Smooth muscle cell (in vitro differentiated cells): ENCODE data around the gene PCDH8. TPM values are rescaled to one million over a fixed set of nuclear protein-coding genes. Genes with fewer than 3 reads are reported as not detected.

Experiments
- DNase-seq: peaks from one replicate; lab custom pipeline; 2025; ENCODE audit not compliant: unreplicated experiment; lab: John Stamatoyannopoulos, UW
- H2AFZ ChIP-seq: fragments of 200-600 bp; sonication (generic); 2 replicates; pipeline ENCODE4 v1.6.0; 2016; ENCODE audit warnings: antibody characterized with exemption, low read depth, mild to moderate bottlenecking
- H3F3A ChIP-seq: fragments of 200-600 bp; sonication (generic); 2 replicates; pipeline ENCODE4 v1.6.0; 2017; ENCODE audit warnings: antibody characterized with exemption, low read depth
- H3K27ac ChIP-seq: fragments of 200-600 bp; sonication (generic); 2 replicates; pipeline ENCODE4 v1.5.1; 2016; ENCODE audit warnings: low read depth, mild to moderate bottlenecking
- H3K27me3 ChIP-seq: fragments of 200-600 bp; sonication (generic); 2 replicates; pipeline ENCODE4 v1.6.1; 2016; ENCODE audit warnings: low read depth, mild to moderate bottlenecking
- H3K36me3 ChIP-seq: fragments of 200-600 bp; sonication (generic); 2 replicates; pipeline ENCODE4 v1.5.1; 2016; ENCODE audit warnings: low read depth
- H3K4me1 ChIP-seq: fragments of 200-600 bp; sonication (generic); 2 replicates; pipeline ENCODE4 v1.5.1; 2016; ENCODE audit warnings: low read depth
- H3K4me2 ChIP-seq: fragments of 200-600 bp; sonication (generic); 2 replicates; pipeline ENCODE4 v1.6.0; 2016; ENCODE audit warnings: mild to moderate bottlenecking
- H3K4me3 ChIP-seq: fragments of 200-600 bp; sonication (generic); 2 replicates; pipeline ENCODE4 v1.5.1; 2016; ENCODE audit warnings: mild to moderate bottlenecking
- H3K79me2 ChIP-seq: fragments of 200-600 bp; sonication (generic); 2 replicates; pipeline ENCODE4 v1.6.0; 2016; ENCODE audit warnings: low read depth, mild to moderate bottlenecking
- H3K9ac ChIP-seq: fragments of 200-600 bp; sonication (generic); 2 replicates; pipeline ENCODE4 v1.6.0; 2016; ENCODE audit warnings: low read depth
- H3K9me3 ChIP-seq: fragments of 200-600 bp; sonication (generic); replicated peaks from 2 replicates; pipeline ENCODE4 v1.5.1; 2016; ENCODE audit warnings: low read depth
- H4K20me1 ChIP-seq: fragments of 200-600 bp; sonication (generic); 2 replicates; pipeline ENCODE4 v1.6.0; 2016; ENCODE audit warnings: low read depth
- WGBS: methylation state at CpG from one replicate; pipeline ENCODE4 v1.1.7; 2016; ENCODE audit warnings: low lambda C conversion rate; 5-methylcytosine and 5-hydroxymethylcytosine counted together
- polyA plus RNA-seq: library from polyadenylated mRNA; unstranded; fragments of >200 nt; fragmentation: Nextera tagmentation; extraction: Ambion mirVana; gene quantifications from 2 replicates; pipeline ENCODE4 v1.2.1, GENCODE V29; 2016
- total RNA-seq: library from RNA; depleted of rRNA; stranded (reverse); fragments of >200 nt; gene quantifications from 2 replicates; pipeline ENCODE4 v1.2.3, GENCODE V29; 2014
- TF ChIP-seq, protein P1 (sequence below): fragments of 200-600 bp; sonication (generic); IDR thresholded peaks from 2 replicates; pipeline ENCODE4 v1.5.1; 2017; ENCODE audit warnings: borderline replicate concordance, mild to moderate bottlenecking, antibody characterized with exemption; ENCODE audit not compliant: insufficient read depth, poor library complexity, severe bottlenecking

Gene PCDH8
- total and polyA plus RNA-seq, 2 experiments from 2014 or later = 0.58 to 2.1 TPM

DNA sequence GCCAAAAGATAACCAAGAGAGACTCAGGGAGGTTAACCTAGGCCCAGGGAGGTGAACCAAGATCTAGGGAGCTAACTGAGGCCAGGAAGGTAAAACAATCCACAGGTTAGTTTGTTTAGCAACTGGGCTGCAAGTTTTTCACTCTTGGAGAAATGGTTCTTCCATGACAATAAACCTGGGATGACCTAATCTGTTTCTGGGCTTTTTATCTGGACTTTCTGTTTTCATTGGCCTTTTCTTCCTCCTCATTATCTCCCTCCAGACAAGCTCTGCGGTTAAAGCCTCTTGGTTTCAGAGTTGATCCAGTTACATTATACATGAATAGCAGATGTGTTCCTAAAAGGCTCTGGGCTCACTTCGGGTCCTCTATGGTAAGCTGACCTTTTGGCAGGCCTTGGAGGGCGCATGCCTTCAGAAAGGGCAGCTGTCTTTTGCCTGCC, 44.2 kb downstream of the PCDH8 start:
- Histone ChIP-seq H2AFZ (no peak overlapping the region), H3K9ac (no peak overlapping the region), H3K4me2 (peak overlapping the region; percentile 54), H3K27ac (peak overlapping the region; percentile 52), H3K4me3 (no peak overlapping the region), H3K9me3 (no peaks in the 10 kb centered on the region), H3F3A (peaks cover 6% of the 10 kb centered on the region), H3K27me3 (no peaks in the 10 kb centered on the region), H3K79me2 (no peaks in the 10 kb centered on the region), H3K4me1 (peaks cover 14% of the 10 kb centered on the region), H4K20me1 (no peaks in the 10 kb centered on the region), H3K36me3 (no peaks in the 10 kb centered on the region)
- WGBS = 37% methylated on average over 3 of the region's 3 CpGs
- TF ChIP-seq, protein P1, sequence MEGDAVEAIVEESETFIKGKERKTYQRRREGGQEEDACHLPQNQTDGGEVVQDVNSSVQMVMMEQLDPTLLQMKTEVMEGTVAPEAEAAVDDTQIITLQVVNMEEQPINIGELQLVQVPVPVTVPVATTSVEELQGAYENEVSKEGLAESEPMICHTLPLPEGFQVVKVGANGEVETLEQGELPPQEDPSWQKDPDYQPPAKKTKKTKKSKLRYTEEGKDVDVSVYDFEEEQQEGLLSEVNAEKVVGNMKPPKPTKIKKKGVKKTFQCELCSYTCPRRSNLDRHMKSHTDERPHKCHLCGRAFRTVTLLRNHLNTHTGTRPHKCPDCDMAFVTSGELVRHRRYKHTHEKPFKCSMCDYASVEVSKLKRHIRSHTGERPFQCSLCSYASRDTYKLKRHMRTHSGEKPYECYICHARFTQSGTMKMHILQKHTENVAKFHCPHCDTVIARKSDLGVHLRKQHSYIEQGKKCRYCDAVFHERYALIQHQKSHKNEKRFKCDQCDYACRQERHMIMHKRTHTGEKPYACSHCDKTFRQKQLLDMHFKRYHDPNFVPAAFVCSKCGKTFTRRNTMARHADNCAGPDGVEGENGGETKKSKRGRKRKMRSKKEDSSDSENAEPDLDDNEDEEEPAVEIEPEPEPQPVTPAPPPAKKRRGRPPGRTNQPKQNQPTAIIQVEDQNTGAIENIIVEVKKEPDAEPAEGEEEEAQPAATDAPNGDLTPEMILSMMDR = no peak
- no peak for DNase-seq

DNA sequence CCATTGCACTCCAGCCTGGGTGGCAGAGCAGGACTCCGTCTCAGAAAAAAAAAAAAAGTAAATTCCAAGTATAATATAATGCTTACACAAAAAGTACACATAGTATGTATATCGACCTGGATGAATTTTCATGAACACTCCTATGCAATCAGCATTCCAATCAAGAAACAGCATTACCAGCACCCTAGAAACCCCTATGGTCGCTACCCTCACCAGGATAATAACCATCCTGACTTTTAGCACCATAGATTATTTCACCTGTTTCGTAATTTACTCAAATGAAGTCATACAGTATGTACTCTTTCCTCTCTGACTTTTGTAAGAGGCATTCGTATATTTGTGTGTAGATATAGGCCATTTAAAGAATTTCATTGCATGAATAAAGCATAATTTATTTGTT, 47.6 kb downstream of the PCDH8 start:
- no peaks in the 10 kb centered on the region for H3K36me3 ChIP-seq
- H3F3A ChIP-seq = peaks cover 6% of the 10 kb centered on the region
- H3K79me2 ChIP-seq = no peaks in the 10 kb centered on the region
- DNase-seq = no peak
- no peak overlapping the region for H3K4me3 ChIP-seq
- no peaks in the 10 kb centered on the region for H3K9me3 ChIP-seq
- H3K27me3 ChIP-seq = no peaks in the 10 kb centered on the region
- H2AFZ ChIP-seq = no peak overlapping the region
- H3K4me2 ChIP-seq = no peak overlapping the region
- WGBS = 94% methylated on average over 5 of the region's 5 CpGs
- TF ChIP-seq, protein P1 = no peak
- no peak overlapping the region for H3K9ac ChIP-seq
- peaks cover 5% of the 10 kb centered on the region for H3K4me1 ChIP-seq
- no peak overlapping the region for H3K27ac ChIP-seq
- H4K20me1 ChIP-seq = no peaks in the 10 kb centered on the region

DNA sequence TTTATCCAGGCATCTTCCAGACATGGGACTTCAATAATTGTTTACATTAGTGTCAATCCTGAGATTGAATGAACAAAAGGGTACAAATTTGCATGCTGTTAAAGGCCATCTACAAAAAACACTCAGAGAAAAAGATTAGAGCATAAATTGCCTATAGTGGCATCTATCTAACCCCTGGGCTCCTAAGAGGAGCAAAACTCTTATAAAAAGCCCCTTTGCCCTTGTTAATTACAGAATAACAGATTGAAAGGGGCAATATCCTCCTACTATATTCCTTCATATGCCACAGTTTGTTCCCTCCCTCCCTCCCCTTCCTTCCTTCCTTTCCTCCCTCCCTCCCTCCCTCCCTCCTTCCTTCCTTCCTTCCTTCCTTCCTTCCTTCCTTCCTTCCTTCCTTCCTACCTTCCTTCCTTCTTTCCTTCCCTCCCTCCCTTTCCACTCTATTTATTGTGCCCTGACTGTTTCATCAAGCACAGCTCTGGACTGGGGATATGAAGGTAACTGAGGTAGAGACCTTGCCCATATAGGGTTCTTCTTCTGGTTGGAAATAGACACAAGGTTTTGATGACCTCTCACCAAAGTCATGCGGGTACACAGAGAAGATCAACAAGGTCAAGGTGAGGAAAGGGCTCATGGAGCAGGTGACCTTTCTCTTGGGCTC, 49.5 kb downstream of the PCDH8 start:
- TF ChIP-seq, protein P1 = no peak
- Histone ChIP-seq H3K27me3 (no peaks in the 10 kb centered on the region), H3K27ac (no peak overlapping the region), H3K36me3 (no peaks in the 10 kb centered on the region), H3K79me2 (no peaks in the 10 kb centered on the region), H4K20me1 (no peaks in the 10 kb centered on the region), H3F3A (peaks cover 4% of the 10 kb centered on the region), H3K4me1 (peaks cover under 1% of the 10 kb centered on the region), H3K4me2 (no peak overlapping the region), H3K9me3 (no peaks in the 10 kb centered on the region), H3K9ac (no peak overlapping the region), H2AFZ (no peak overlapping the region), H3K4me3 (no peak overlapping the region)
- no peak for DNase-seq
- 0% methylated on average over 1 of the region's 1 CpG for WGBS

DNA sequence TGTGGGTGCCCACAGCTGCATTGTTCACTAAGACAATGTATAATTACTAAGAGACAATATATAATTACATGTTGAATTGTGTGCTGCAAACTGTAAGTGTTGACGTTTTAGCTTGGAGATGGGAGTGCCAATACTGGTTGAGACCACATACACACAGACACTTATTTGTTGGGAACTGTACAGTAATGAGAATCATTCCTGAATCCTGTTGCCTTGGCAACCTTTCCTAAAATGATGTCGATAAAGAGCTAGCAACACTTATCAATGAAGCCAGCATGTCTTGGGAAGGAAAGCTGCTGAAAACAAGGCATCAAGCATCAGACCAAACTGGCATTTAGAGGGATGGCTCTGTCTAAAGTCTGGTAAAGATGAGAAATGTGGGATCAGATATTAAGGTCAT, 51.3 kb downstream of the PCDH8 start:
- Histone ChIP-seq H3K27ac (no peak overlapping the region), H2AFZ (no peak overlapping the region), H3K36me3 (no peaks in the 10 kb centered on the region), H3K79me2 (no peaks in the 10 kb centered on the region), H3K9me3 (no peaks in the 10 kb centered on the region), H3K4me1 (no peaks in the 10 kb centered on the region), H3K27me3 (no peaks in the 10 kb centered on the region), H3K4me3 (no peak overlapping the region), H3K9ac (no peak overlapping the region), H4K20me1 (no peaks in the 10 kb centered on the region), H3K4me2 (no peak overlapping the region), H3F3A (no peaks in the 10 kb centered on the region)
- TF ChIP-seq, protein P1 = no peak
- no peak for DNase-seq
- WGBS = 86% methylated on average over 2 of the region's 2 CpGs
